ENCODE measurements around the gene SEMA3G.

DNA sequence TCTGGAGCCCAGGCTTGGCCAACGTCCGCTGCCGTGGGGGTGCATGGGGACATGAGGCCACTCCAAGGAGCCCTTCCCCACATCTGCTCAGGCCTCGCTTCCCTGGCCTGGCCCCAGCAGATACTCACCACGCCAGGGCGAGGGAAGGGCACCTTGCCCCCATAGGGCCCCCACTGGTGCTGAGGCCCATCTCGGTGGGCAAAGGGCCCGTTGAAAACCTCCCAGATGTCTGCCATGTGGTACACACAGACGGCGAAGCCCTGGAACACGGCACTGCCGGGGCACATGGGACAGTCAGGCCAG is 4.7 kb downstream of the SEMA3G start:
- TF ChIP-seq, protein P1, sequence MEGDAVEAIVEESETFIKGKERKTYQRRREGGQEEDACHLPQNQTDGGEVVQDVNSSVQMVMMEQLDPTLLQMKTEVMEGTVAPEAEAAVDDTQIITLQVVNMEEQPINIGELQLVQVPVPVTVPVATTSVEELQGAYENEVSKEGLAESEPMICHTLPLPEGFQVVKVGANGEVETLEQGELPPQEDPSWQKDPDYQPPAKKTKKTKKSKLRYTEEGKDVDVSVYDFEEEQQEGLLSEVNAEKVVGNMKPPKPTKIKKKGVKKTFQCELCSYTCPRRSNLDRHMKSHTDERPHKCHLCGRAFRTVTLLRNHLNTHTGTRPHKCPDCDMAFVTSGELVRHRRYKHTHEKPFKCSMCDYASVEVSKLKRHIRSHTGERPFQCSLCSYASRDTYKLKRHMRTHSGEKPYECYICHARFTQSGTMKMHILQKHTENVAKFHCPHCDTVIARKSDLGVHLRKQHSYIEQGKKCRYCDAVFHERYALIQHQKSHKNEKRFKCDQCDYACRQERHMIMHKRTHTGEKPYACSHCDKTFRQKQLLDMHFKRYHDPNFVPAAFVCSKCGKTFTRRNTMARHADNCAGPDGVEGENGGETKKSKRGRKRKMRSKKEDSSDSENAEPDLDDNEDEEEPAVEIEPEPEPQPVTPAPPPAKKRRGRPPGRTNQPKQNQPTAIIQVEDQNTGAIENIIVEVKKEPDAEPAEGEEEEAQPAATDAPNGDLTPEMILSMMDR (IDR thresholded peaks at IDR 0.05) = no peak
- TF ChIP-seq POLR2AphosphoS5 (IDR thresholded peaks at IDR 0.05) = no peak
- TF ChIP-seq EP300 (IDR thresholded peaks at IDR 0.05) = no peak
- no peak for TF ChIP-seq POLR2A (IDR thresholded peaks at IDR 0.05)

All from gastroesophageal sphincter (tissue), 3 donors.